Mesenchymal stem cell (in vitro differentiated cells and primary cell): ENCODE results near the gene SNX27.

Source experiments
- DNase-seq: peaks from one replicate; pipeline ENCODE4 v3.0.0-alpha.2; 2013
- H2AFZ ChIP-seq: one replicate; pipeline ENCODE4 v1.6.1; 2013; ENCODE audit warnings: low read depth, mild to moderate bottlenecking, control low read depth, inconsistent platforms, low read length, moderate library complexity
- H2AK5ac ChIP-seq: 2 replicates; pipeline ENCODE4 v1.6.1; 2013; ENCODE audit warnings: low read length, moderate library complexity, mild to moderate bottlenecking, inconsistent platforms; ENCODE audit not compliant: severe bottlenecking
- H2BK120ac ChIP-seq: one replicate; pipeline ENCODE4 v1.6.1; 2013; ENCODE audit warnings: low read depth, mild to moderate bottlenecking, inconsistent platforms, low read length, moderate library complexity
- H2BK12ac ChIP-seq, 2 experiments: one replicate each; pipeline ENCODE4 v1.6.1; 2013; ENCODE audit warnings: inconsistent platforms in 2 of 2, low read length in 2 of 2, mild to moderate bottlenecking in 2 of 2, moderate library complexity in 2 of 2, control low read depth in 1 of 2
- H2BK15ac ChIP-seq: one replicate; pipeline ENCODE4 v1.6.1; 2013; ENCODE audit warnings: mild to moderate bottlenecking, low read depth, inconsistent platforms; ENCODE audit not compliant: poor library complexity, severe bottlenecking
- H2BK5ac ChIP-seq: 2 replicates; pipeline ENCODE4 v1.6.1; 2013; ENCODE audit warnings: low read depth, mild to moderate bottlenecking, low read length, control low read depth, inconsistent platforms; ENCODE audit not compliant: poor library complexity, severe bottlenecking
- H3K14ac ChIP-seq, 2 experiments: one replicate each; pipeline ENCODE4 v1.6.1; 2013; ENCODE audit warnings: inconsistent platforms in 2 of 2, low read length in 2 of 2, control low read depth in 1 of 2, mild to moderate bottlenecking in 1 of 2, moderate library complexity in 1 of 2
- H3K18ac ChIP-seq, 2 experiments: one replicate each; pipeline ENCODE4 v1.6.1; 2013; ENCODE audit warnings: inconsistent platforms in 2 of 2, low read length in 2 of 2, control low read depth in 1 of 2, low read depth in 1 of 2, mild to moderate bottlenecking in 1 of 2
- H3K23ac ChIP-seq, 2 experiments: one replicate each; pipeline ENCODE4 v1.6.1; 2013; ENCODE audit warnings: inconsistent platforms in 2 of 2, low read length in 2 of 2, mild to moderate bottlenecking in 2 of 2, moderate library complexity in 2 of 2, control low read depth in 1 of 2
- H3K27ac ChIP-seq: 2 replicates; pipeline ENCODE4 v1.5.1; 2013; ENCODE audit warnings: mild to moderate bottlenecking, moderate library complexity, low read length, control low read depth, inconsistent platforms; ENCODE audit not compliant: poor library complexity, severe bottlenecking
- H3K27me3 ChIP-seq, 2 experiments: 2 replicates each; pipeline versions ENCODE4 v1.6.1 to v1.7.0; 2013; ENCODE audit warnings: low read length in 2 of 2, mild to moderate bottlenecking in 2 of 2, moderate library complexity in 2 of 2, control low read depth in 1 of 2, inconsistent platforms in 1 of 2; ENCODE audit not compliant: control insufficient read depth in 1 of 2, insufficient read depth in 1 of 2
- H3K36me3 ChIP-seq, 2 experiments: 2 replicates each; pipeline versions ENCODE4 v1.6.1 to v1.7.0; 2013; ENCODE audit warnings: low read length in 2 of 2, control low read depth in 1 of 2, inconsistent platforms in 1 of 2, low read depth in 1 of 2, mild to moderate bottlenecking in 1 of 2; ENCODE audit not compliant: insufficient read depth in 2 of 2, control insufficient read depth in 1 of 2
- H3K4ac ChIP-seq, 2 experiments: one replicate each; pipeline ENCODE4 v1.6.1; 2013; ENCODE audit warnings: inconsistent platforms in 2 of 2, low read length in 2 of 2, mild to moderate bottlenecking in 2 of 2, moderate library complexity in 2 of 2, control low read depth in 1 of 2, low read depth in 1 of 2
- H3K4me1 ChIP-seq: 2 replicates; pipeline ENCODE4 v1.6.1; 2013; ENCODE audit warnings: low read depth, low read length, control low read depth; ENCODE audit not compliant: control insufficient read depth, insufficient read depth
- H3K4me2 ChIP-seq: 2 replicates; pipeline ENCODE4 v1.6.1; 2013; ENCODE audit warnings: low read length, mild to moderate bottlenecking, inconsistent platforms; ENCODE audit not compliant: poor library complexity, severe bottlenecking
- H3K4me3 ChIP-seq, 2 experiments: 2 replicates each; pipeline versions ENCODE4 v1.5.1 to v1.7.0; 2013; ENCODE audit warnings: low read length in 2 of 2, mild to moderate bottlenecking in 2 of 2, control low read depth in 1 of 2, low read depth in 1 of 2; ENCODE audit not compliant: insufficient read depth in 1 of 2
- H3K79me1 ChIP-seq: replicated peaks from 2 replicates; pipeline ENCODE4 v1.6.1; 2013; ENCODE audit warnings: mild to moderate bottlenecking, control low read depth, low read length, inconsistent platforms; ENCODE audit not compliant: poor library complexity, severe bottlenecking
- H3K9ac ChIP-seq: 2 replicates; pipeline ENCODE4 v1.7.0; 2013; ENCODE audit warnings: mild to moderate bottlenecking, low read length, moderate library complexity
- H3K9me3 ChIP-seq: 2 replicates; pipeline ENCODE4 v1.7.0; 2013; ENCODE audit warnings: mild to moderate bottlenecking, low read length; ENCODE audit not compliant: control insufficient read depth
- H4K8ac ChIP-seq: one replicate; pipeline ENCODE4 v1.6.1; 2013; ENCODE audit warnings: inconsistent platforms, mild to moderate bottlenecking, low read length, moderate library complexity
- H4K91ac ChIP-seq: one replicate; pipeline ENCODE4 v1.6.1; 2013; ENCODE audit warnings: mild to moderate bottlenecking, low read length, inconsistent platforms
- WGBS: methylation state at CpG from one replicate; pipeline ENCODE4 v1.1.7; 2013; ENCODE audit warnings: mixed read lengths; 5-methylcytosine and 5-hydroxymethylcytosine counted together

SNX27 gene

DNA sequence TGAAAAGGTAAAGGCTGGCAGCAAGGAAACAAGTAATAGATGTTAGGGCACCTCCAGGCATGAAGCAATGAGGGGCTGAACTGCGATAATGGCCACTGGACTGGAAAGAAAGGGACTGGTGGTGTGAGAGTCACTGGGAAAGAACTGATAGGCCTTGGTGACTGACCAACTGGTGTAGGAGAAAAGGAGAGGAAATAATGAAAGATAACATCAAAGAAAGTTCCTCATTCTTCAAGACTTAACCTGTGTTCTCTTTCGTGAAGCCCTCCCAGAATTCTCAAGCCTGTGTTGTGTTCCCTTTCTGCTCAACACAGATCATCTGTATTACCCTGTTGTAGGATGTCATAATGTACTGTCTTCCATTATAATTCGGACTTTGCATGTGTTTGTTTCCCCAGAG lies 20.9 kb upstream of the SNX27 start:
- DNase-seq, result no peak
- Histone ChIP-seq H3K4ac (no peak overlapping the region), H3K79me1 (no peaks in the 10 kb centered on the region), H3K14ac (no peak overlapping the region), H3K23ac (no peak overlapping the region), H3K4me3 (no peak overlapping the region), H2AK5ac (no peak overlapping the region), H2BK15ac (no peak overlapping the region), H4K8ac (no peak overlapping the region), H2AFZ (no peak overlapping the region), H4K91ac (no peak overlapping the region), H3K27ac (no peak overlapping the region), H3K4me2 (no peak overlapping the region), H2BK5ac (no peak overlapping the region), H3K9me3 (peaks cover 8% of the 10 kb centered on the region), H3K9ac (no peak overlapping the region), H2BK12ac (no peak overlapping the region), H3K27me3 (no peaks in the 10 kb centered on the region), H3K4me1 (peaks cover 3% of the 10 kb centered on the region), H2BK120ac (no peak overlapping the region), H3K18ac (no peak overlapping the region), H3K36me3 (no peaks in the 10 kb centered on the region)
- WGBS, result 94% methylated on average over 3 of the region's 3 CpGs

DNA sequence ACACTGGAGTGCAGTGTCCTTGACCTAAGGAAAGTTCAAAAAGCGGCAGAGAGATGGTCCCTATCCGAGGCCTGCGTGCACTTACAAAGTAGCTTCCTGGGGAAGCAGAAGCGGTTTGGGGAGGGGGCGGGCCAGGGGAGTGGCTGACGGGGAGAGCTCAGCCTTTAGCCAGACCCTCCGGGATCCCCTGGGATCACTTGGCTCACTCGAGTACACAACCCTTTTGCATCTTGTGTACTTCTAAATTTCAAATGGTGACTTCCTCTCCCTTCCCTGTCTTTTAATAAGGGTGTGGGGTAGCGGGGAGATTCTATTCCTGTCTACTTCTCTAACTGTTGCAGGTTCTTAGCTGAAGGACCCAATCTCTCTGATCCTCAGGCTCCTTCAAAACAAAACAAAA lies 18.1 kb upstream of the SNX27 start:
- Histone ChIP-seq H3K4ac (no peak overlapping the region), H3K36me3 (no peaks in the 10 kb centered on the region), H2BK12ac (no peak overlapping the region), H3K27me3 (no peaks in the 10 kb centered on the region), H2AK5ac (no peak overlapping the region), H3K27ac (no peak overlapping the region), H3K9ac (no peak overlapping the region), H3K14ac (no peak overlapping the region), H2BK15ac (peak overlapping the region; percentile 30), H2BK120ac (no peak overlapping the region), H3K4me3 (peak overlapping the region in 1 of 2 experiments; percentile 11), H3K4me1 (peaks cover 8% of the 10 kb centered on the region), H2AFZ (no peak overlapping the region), H3K79me1 (no peaks in the 10 kb centered on the region), H2BK5ac (no peak overlapping the region), H3K23ac (no peak overlapping the region), H4K91ac (no peak overlapping the region), H3K4me2 (peak overlapping the region; percentile 5), H4K8ac (peak overlapping the region; percentile 60), H3K18ac (no peak overlapping the region), H3K9me3 (peaks cover 8% of the 10 kb centered on the region)
- no peak for DNase-seq
- WGBS, result 19% methylated on average over 5 of the region's 9 CpGs

DNA sequence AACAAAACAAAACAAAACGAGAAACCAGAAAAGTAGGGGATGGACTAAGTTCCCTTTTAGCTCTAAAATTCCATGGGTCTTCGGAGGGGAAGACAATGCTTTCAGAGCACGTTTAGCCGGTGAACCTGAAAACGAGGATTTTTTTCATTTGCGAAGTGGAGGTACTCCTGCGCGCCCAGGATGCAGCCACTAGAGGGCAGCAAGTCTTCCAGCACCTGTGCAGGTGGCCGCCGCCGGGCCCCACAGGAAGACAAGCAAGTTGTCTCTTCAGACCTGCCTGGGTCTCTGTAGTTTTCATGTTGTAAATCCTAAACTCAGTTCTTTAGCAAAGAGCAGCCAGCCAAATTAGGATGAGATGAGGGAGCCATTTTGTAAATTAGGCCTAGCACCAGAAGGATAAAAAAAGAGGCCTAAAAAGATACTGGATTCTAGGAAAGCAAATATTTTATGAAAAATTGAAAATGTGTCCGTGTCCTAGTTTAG lies 17.7 kb upstream of the SNX27 start:
- peaks cover 8% of the 10 kb centered on the region for H3K4me1 ChIP-seq
- H3K4me2 ChIP-seq, result no peak overlapping the region
- DNase-seq, result peak; percentile 47
- peaks cover 8% of the 10 kb centered on the region for H3K9me3 ChIP-seq
- no peak overlapping the region for H2AFZ ChIP-seq
- H3K9ac ChIP-seq, result no peak overlapping the region
- no peak overlapping the region for H2BK12ac ChIP-seq
- no peak overlapping the region for H2AK5ac ChIP-seq
- no peak overlapping the region for H3K4ac ChIP-seq
- H4K91ac ChIP-seq, result no peak overlapping the region
- H4K8ac ChIP-seq, result no peak overlapping the region
- H2BK15ac ChIP-seq, result no peak overlapping the region
- H3K4me3 ChIP-seq, result peak overlapping the region in 1 of 2 experiments; percentile 11
- no peak overlapping the region for H2BK5ac ChIP-seq
- H3K79me1 ChIP-seq, result no peaks in the 10 kb centered on the region
- no peak overlapping the region for H2BK120ac ChIP-seq
- H3K36me3 ChIP-seq, result no peaks in the 10 kb centered on the region
- no peaks in the 10 kb centered on the region for H3K27me3 ChIP-seq
- H3K14ac ChIP-seq, result no peak overlapping the region
- no peak overlapping the region for H3K18ac ChIP-seq
- no peak overlapping the region for H3K23ac ChIP-seq
- no peak overlapping the region for H3K27ac ChIP-seq
- WGBS, result 6% methylated on average over 12 of the region's 12 CpGs

DNA sequence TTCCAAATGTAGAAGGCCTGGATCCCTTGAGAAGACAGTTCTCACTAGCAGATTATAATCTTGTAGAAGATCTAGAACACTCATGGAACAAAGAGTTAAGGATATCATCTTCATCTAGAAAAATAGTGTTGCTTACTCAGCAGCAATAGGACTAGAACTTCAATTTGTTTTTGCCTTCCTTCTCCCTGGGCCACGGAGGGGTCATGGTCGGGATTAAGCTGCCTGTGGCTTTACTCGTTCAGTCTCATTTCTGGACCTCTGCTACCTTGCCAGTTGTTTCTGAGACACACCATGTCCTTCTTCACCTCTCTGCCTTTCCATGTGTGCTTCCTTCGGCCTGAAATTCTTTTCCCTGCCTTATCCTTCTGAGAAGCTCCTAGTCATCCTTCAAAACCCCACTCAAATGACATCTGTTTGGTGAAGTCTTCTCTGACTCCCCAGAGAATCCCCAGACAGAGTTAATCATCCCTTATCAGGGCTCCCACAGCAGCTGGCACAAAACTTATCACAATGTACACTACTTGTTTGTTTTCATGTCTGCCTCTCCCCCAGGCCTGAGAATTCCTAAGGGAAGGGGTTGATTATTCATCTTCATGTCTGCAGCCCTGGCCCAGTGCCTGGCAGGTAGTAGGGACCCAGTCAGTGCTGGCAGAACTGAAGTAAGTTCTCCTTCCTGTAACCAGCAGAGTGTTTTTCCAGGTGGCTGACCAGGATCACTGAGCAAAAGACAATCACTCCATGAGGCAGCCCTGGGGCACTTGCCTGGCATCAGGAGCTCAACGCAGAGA lies 15.5 kb upstream of the SNX27 start:
- Histone ChIP-seq H3K4me1 (peaks cover 8% of the 10 kb centered on the region), H2BK5ac (no peak overlapping the region), H3K9ac (no peak overlapping the region), H4K8ac (no peak overlapping the region), H3K4me2 (no peak overlapping the region), H3K27ac (peak overlapping the region; percentile 9), H4K91ac (no peak overlapping the region), H3K14ac (no peak overlapping the region), H2BK15ac (no peak overlapping the region), H3K27me3 (no peaks in the 10 kb centered on the region), H2AK5ac (peak overlapping the region; percentile 4), H3K4ac (no peak overlapping the region), H3K23ac (no peak overlapping the region), H3K79me1 (no peaks in the 10 kb centered on the region), H2AFZ (no peak overlapping the region), H3K36me3 (no peaks in the 10 kb centered on the region), H2BK12ac (peak overlapping the region in 1 of 2 experiments; percentile 11), H3K4me3 (no peak overlapping the region), H3K18ac (no peak overlapping the region), H2BK120ac (no peak overlapping the region), H3K9me3 (peaks cover under 1% of the 10 kb centered on the region)
- DNase-seq, result peak; percentile 35
- 85% methylated on average over 5 of the region's 5 CpGs for WGBS
